DMS 273 (cell line): Measurements from ENCODE around the gene LUC7L2.
A peak's percentile ranks its signal among the peaks of the same experiment; 100 is the strongest.
"Not testable (repeated sequence)": the region's sequence is repeated elsewhere in the genome, so short reads cannot be mapped to it uniquely, and the experiment has no call there.

ENCODE experiments used
- DNase-seq: peaks from one replicate; lab custom pipeline; 2025; ENCODE audit not compliant: unreplicated experiment; lab: John Stamatoyannopoulos, UW

Gene LUC7L2

DNA sequence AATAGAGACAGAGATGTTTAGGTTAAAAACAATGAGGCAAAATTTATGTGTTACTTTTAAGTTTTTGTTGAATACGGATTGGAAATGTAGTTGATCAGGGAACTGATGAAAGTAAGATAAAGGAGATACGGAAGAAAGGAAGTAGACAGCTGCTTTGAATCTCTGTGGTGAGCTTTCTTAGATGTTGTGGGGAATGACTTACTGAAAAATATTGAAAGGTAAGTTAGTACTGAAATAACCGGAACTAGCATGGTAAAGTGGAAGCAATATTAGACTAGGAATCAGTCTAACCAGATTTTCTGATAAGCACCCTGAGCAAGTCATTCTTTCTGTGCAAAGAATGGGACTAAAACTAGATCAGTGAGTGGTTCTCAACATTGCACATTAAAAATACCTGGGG is 34.8 kb downstream of the LUC7L2 start:
- DNase-seq, result no peak

DNA sequence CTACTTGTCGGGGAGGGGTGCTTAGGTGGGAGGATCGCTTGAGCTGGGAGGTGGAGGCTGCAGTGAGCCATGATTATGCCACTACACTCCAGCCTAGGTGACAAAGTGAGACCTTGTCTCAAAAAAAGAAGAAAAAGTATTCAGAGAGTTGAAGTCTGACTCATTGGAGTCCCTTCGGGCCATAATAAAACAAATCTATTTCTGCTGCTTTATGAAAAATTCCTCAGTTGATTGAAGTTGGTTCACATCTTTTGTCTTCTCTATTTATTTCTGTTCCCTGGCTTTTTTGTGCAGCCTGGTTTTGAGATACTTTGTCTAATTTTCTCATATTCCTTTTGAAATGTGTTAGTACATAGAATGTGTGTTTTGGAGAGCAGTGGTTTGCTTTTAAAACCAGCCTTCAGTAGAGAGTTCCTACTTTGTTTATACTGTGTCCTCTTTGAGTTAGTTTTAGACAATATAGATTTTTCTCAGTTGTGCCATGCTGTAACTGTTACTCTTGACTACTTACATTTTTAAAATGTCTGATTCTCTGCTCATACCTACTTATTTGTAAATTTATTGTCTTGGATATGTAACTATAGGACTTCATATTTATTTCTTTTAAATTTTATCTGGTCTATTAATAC is 36.7 kb downstream of the LUC7L2 start:
- no peak for DNase-seq

DNA sequence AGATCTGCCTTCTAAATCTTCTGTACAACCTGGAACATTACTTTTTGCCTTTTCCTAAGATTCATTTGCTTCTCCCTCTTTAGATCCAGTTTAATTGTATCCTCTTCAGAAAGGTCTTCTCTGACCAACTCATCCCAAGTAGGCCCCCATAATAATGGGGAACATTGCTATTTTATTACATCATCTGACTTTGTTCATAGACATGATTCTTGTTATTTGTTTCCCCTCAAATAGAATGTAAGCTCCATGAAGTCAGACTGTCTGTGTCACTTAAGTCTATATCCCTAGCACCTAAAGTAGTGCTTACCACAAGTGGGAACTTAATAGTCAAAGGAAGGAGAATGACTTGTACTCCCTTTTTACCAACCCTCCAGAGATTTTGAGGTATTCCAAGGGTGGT is 37.5 kb downstream of the LUC7L2 start:
- DNase-seq, result no peak

DNA sequence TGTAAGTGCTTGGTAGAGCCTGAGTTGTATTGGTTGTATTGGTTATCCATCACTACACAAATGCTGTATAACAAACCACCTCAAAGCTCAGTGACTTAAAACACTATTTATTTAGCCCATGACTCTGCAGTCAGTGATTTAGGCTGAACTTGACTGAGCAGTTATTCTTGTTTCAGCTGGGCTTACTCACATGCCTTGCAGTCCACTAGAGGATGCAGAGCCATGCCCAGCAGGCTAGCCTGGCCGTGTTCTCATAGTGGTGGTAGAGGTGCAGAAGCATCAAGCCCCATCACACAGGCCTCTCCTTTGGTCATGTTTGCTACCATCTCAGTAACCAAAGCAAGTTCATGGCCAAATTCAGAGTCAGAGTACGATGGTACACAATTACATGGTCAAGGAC is 43.9 kb downstream of the LUC7L2 start:
- DNase-seq, result no peak

DNA sequence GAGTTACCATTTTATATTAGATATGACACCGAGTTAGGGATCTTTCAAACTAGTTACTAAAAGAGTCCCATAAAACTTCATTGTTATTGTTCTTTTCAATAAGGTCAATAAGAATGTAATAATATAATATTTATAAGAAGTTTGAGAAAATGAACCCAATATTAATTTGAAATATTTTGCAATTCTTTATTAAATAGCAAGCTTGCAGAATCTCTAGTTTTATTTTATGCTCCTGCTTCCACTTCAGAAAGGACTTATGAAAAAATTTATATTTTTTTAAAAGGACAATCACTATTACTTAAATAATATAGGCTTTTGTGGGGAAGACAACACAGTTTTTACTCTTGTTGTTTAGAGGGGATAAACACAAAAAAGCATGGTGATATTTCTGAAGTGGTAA is 47.9 kb downstream of the LUC7L2 start:
- no peak for DNase-seq

DNA sequence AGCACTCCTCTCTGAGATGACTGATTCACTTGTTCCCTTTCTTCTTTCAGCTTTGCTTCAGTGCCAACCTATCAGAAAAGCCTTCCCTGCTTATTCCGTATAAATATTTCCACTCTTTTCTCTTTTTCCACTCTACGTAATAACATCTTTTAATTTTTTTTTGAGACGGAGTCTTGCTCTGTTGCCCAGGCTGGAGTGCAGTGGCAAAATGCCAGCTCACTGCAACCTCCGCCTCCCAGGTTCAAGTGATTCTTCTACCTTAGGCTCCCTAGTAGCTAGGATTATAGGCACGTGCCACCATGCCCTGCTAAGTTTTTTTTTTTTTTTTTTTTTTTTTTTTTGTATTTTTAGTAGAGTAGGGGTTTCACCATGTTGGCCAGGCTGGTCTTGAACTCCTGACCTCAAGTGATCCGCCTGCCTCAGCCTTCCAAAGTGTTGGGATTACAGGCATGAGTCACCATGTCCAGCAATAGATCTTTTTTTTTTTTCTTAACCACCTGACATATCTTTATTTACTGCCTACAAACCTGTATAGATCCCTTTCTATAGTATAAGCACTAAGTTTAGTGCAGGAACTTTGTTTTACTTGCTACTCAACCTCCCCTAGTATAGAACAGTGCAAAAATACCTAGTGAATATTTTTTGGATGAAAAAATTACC is 55.2 kb downstream of the LUC7L2 start:
- DNase-seq, result not testable (repeated sequence)

DNA sequence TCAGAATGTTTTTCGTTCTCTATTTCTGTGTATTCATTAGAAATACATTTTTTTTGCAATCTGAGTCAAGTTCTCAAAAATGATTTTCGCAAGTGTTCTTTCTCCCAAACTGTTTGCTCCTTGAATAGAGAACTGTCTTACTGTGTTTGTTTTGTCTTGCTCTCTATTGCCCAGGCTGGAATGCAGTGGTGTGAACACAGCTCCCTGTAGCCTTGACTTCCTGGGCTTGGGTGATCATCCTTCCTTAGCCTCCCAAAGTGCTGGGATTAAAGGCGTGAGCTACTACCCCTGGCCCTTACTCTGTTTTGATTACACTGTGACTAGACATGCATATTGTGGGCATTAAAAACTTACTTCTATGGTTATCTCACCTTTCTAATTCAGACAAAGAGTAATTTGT is 56.7 kb downstream of the LUC7L2 start:
- no peak for DNase-seq

DNA sequence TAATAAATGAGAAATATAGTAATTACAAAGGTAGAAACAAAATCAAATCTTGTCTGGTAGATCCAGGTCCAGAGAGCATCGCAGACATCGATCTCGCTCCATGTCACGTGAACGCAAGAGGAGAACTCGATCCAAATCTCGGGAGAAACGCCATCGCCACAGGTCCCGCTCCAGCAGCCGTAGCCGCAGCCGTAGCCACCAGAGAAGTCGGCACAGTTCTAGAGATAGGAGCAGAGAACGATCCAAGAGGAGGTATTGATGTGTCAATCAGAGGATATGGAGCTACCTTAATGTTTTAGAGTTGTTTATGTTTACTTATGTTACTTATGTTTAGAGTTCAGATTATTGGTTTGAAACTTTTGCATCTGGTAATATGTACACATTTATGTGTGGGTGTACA is 57.8 kb downstream of the LUC7L2 start:
- DNase-seq, result no peak

DNA sequence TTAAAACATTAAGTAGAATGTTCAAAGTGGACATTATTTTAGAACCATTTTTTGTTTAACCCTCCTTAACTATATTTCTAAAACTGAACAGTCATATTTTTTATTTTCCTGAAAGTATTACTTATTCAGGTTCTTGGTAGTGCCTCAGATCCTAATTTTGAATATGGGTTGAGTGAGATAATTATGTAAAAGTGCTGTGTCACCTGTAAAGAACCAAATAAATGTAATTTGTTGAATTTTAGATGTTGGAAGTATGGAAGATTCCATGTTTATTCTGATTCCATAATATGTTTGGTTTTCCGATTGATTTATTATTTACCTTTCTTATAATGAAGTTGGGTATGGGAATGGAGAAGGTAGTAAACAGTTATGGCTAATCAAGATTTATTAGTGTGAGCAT is 61.4 kb downstream of the LUC7L2 start:
- DNase-seq, result no peak

DNA sequence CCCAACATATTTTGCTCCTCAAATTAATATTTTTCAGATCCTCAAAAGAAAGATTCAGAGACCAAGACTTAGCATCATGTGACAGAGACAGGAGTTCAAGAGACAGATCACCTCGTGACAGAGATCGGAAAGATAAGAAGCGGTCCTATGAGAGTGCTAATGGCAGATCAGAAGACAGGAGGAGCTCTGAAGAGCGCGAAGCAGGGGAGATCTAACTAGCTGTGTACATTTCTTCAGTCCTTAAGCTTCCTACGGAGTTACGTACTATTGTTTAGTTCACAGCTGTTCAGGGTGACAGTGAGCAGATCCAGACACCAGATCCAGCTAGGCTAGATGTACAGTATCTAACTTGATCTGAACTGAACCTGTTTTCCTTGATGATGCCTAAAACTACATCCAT is 62.4 kb downstream of the LUC7L2 start:
- no peak for DNase-seq

DNA sequence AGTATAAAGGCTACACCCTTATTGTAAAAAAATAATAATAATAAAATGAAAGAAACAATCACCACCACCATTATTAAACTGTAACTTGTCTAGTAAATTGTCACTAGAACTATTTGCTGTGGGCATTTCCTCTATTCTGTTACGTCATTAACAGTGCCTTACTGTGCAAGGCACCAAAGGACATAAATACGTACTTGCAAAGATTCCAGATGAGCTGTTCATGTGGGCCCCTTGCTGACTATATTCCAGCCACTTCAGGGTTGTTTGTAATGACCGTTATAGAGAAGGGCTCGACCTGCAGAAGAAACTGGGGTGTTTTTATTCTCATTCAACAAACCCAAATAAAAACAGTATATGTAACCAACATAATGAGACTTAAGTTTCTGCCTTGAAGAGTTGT is 63.4 kb downstream of the LUC7L2 start:
- no peak for DNase-seq

DNA sequence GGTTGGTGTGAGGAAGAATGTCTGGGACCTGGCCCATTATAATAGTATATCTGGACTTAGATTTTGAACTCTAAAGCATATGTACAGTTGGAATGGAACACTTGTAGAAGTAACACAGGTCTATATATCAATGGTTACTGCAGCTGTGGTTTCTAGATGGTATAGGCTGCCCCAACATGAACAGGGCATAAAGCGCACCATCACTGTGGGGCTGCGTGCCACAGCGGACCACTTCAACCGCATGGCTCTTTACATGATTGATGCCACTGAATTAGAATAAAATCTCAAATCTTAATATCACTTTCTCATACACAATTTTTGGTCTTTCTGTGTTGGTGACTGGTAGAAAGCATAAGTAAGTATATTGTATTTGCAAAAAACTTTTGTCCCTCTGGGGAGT is 64.3 kb downstream of the LUC7L2 start:
- DNase-seq, result no peak

DNA sequence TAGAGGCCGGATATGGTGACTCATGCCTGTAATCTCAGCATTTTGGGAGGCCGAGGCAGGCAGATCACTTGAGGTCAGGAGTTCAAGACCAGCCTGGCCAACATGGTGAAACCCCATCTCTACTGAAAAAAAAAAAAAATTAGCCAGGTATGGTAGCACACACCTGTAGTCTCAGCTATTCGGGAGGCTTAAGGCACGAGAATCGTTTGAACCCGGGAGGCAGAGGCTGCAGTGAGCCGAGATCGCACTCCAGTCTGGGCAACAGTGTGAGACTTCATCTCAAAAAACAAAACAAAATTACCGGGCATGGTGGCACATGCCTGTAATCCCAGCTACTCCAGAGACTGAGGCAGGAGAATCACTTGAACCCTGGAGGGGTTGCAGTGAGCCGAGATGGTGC is 66.0 kb downstream of the LUC7L2 start:
- not testable (repeated sequence) for DNase-seq

DNA sequence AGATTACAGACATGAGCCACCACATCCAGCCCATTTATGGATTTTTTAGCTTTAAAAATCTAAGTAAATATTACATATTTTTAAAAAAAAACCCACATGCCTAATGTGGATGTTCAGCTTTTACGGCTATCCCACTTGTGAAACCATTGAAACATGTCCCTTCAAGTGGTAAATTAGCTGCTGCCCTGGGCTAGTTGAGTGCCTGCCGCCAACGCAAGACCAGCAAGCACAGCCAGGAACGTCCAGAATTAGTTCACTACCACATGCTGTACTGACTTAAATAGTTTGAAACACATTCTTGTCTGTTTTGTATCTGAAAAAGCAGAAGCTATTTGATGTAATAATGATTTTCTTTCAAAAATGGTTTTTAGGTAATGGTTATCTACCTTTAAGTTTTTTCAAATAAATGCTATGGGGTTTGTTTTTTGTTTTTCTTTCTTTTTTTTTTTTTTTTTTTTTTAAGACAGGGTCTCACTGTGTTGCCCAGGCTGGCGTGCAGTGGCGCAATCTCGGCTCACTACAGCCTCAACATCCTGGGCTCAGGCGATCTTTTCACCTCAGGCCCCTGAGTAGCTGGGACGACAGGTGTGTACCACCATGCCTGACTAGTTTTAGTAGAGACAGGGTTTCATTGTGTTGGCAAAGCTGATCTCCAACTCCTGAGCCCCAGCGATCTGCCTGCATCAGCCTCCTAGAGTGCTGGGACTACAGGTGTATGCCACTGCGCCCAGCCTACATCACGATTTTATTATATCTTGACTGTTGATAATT is 66.7 kb downstream of the LUC7L2 start:
- peak; percentile 22 for DNase-seq

DNA sequence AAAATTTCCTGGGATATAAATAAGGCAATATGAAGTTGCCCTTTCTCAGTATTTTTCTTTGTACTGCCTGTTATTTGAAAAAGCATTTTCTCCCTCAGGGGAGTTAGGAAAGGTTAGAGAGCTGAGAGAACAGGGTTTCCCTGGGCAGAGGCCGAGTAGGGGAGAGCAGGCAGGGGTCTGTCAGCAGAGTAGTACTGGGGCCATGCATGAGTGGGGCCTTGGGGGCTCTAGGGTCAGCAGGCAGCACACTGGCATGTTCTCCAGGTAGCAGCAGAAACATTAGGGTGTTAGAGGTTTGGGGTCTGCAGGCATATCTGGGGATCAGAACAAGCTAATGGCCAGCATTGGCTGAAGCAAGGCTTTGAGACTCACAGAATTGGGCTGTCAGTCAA is 67.3 kb downstream of the LUC7L2 start:
- no peak for DNase-seq

DNA sequence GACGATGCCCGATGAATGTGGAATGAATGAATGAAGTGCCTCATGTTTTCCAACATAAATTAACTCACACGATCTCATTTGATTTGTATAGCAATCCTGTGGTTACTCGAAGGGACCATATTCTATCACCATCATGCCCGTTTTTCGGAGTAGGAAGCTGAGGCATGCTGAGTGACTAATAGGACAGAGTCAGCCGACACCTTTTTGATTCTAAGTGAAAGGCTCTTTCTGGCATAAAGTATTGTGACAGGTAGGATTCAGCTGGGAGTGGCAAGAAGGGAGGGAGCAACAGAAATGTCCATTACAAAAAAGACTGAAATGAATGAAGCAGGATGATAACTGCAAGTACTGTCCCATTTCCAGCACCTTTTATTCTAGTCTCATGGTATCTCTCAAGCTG is 68.1 kb downstream of the LUC7L2 start:
- DNase-seq, result peak; percentile 37

DNA sequence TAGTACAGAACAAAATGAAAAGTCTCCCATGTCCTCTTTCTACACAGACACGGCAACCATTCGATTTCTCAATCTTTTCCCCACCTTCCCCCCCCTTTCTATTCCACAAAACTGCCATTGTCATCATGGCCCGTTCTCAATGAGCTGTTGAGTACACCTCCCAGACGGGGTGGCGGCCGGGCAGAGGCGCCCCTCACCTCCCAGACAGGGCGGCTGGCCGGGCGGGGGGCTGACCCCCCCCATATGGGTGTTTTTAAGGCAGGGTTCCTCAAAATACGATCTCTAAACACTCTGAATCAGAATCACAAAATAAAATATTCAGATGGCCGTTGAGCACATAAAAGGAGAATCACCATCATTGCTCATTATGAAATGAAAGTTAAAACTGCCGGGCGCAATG is 70.0 kb downstream of the LUC7L2 start:
- DNase-seq, result not testable (repeated sequence)

DNA sequence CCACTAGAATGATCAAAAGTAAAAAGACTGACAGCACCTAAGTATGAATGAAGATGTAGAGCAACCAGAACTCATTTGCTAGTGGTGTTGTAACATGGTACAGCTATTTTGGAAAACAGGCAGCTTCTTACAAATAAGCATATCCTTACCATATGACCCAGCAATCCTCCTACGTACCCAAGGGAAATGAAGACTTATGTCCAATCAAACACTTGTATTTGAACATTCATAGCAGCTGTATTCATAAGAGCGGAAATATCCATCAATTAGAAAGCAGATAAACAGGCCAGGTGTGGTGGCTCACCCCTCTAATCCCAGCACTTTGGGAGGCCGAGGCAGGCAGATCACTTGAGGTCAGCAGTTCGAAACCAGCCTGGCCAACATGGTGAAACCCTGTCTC is 70.7 kb downstream of the LUC7L2 start:
- peak; percentile 24 for DNase-seq

DNA sequence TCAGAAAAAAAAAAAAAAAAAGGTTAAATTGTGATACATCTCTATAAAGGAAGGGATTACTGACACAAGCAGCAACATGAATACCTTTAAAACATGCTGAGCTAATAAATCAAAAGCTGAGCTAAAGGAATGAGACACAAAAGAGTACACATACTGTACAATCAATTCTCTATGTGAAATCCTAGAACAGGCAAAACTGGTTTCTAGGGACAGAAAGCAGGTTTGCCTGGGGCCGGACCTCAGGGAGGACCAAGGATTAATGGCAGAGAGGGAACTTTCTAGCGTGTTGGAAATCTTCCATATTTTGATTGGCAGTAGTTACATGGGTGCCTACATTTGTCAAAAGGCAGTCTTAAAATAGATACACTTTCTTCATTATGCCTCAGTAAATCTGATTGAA is 71.3 kb downstream of the LUC7L2 start:
- DNase-seq, result no peak

DNA sequence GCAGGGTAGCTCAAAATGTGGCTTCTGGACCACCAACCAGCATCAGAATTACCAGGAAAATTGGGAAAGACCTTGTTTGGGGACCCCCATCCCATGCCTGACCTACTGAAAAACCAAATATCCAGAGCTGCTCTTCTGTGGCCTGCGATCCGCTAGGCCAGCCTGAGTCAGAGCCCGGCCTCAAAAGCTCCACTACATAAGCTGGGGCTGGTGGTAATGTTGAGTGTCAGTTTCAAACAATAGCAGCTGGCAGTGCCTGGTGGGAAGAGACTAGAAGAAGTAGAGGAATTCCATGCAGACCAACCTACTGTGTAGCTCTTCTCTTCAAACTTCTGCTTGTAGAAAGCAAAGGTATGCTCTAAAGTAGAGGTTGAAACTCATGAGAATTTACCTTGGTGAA is 71.8 kb downstream of the LUC7L2 start:
- peak; percentile 33 for DNase-seq

DNA sequence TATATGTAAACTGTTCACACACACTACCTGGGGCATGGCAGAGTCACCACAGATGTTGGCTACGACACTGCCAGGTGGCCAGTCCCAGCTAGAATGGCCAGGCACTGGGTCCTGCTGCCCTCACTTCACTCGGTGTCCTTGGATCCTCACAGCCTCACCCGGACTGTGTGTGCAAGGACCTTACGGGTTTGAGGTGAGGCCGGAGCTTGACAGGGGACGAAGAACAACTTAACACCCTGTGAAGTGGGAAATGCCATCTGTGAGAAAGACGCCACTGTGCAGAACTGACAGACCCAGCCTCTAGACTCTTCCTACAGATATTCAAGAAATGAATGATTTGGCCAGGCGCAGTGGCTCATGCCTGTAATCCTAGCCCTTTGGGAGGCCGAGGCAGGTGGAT is 77.1 kb downstream of the LUC7L2 start:
- DNase-seq, result no peak

DNA sequence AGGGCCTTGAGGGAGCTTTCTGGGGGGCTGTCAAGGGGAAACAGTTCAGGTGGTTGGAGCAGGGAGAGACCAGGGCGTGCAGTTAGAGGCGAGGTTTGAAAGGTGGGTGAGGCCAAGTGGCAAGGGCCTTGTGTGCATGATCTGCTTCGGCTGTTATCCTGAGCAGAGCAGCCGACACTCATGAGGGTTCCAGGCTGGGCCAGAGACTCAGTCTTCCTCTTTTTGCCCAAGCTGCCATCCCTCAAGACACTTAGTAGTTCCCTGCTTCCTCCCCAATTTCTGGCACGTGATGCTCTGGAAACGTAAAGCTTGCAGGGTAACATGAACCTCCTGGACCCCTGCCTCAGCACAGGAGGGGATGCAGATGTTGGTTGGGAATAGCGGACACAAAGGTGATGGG is 79.7 kb downstream of the LUC7L2 start:
- no peak for DNase-seq
